ENCODE results near the gene TNS1.

The TNS1 gene

DNA sequence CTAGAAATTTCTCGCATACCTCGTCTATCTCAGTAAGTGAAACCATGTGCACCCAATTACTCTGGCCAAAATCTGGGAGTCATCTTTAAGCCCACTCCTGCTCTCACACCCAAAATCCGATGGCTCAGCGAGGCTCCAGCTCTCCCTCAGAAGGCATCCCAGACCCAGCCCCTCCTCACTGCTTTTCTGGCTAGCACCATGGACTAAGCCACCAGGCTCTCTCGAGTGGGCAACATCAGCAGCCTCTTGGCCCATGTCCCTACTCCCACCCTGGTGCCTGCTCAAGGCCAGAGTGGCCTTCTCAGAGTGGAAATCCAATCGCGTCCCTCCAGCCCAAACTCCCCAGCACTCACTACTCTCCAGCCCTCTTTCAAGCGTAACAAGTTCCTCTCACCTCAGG is 27.2 kb downstream of the TNS1 start:
- TF ChIP-seq, protein P1, sequence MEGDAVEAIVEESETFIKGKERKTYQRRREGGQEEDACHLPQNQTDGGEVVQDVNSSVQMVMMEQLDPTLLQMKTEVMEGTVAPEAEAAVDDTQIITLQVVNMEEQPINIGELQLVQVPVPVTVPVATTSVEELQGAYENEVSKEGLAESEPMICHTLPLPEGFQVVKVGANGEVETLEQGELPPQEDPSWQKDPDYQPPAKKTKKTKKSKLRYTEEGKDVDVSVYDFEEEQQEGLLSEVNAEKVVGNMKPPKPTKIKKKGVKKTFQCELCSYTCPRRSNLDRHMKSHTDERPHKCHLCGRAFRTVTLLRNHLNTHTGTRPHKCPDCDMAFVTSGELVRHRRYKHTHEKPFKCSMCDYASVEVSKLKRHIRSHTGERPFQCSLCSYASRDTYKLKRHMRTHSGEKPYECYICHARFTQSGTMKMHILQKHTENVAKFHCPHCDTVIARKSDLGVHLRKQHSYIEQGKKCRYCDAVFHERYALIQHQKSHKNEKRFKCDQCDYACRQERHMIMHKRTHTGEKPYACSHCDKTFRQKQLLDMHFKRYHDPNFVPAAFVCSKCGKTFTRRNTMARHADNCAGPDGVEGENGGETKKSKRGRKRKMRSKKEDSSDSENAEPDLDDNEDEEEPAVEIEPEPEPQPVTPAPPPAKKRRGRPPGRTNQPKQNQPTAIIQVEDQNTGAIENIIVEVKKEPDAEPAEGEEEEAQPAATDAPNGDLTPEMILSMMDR (IDR thresholded peaks at IDR 0.05; ENCODE audit: insufficient read depth, low read depth, low read length, missing control alignments) = no peak
- DNase-seq (ENCODE audit: low read depth) = no peak

DNA sequence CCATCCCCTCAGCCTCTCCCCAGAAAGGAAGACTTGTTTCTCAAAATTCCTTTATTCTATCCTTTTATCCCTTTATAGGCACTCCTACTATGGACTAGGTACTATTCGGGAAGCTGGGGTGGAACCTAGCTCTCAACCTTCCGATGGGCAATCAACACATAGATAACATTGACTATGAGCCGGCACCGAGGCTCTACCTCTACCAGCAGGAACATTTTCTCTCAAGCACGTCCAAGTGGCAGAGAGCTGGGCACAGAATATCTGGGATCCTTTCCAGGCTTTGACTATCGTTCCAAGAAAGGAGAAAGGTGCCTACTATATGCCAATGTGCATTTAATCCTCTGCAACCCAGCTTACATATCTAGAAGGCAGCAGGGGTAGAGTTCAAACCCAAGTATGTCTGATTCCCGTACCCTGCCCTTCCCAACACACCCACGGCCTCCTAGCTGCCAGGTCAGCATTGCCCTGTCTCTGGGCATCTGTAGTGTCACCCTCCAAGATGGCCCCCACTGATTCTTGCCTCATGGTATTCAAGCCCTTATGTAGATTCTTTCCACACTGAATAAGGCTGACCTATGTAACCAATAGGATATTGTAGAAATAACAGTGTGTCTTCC is 28.3 kb downstream of the TNS1 start:
- DNase-seq (ENCODE audit: low read depth) = no peak
- TF ChIP-seq, protein P1 (IDR thresholded peaks at IDR 0.05; ENCODE audit: insufficient read depth, low read depth, low read length, missing control alignments) = no peak
- H3K4me3 ChIP-seq (ENCODE audit: low read depth, low read length) = no peak overlapping the region

More for the DNA sequence above, 27.2 kb downstream of the TNS1 start:
- no peak overlapping the region for H3K4me3 ChIP-seq (ENCODE audit: low read depth, low read length)

DNA sequence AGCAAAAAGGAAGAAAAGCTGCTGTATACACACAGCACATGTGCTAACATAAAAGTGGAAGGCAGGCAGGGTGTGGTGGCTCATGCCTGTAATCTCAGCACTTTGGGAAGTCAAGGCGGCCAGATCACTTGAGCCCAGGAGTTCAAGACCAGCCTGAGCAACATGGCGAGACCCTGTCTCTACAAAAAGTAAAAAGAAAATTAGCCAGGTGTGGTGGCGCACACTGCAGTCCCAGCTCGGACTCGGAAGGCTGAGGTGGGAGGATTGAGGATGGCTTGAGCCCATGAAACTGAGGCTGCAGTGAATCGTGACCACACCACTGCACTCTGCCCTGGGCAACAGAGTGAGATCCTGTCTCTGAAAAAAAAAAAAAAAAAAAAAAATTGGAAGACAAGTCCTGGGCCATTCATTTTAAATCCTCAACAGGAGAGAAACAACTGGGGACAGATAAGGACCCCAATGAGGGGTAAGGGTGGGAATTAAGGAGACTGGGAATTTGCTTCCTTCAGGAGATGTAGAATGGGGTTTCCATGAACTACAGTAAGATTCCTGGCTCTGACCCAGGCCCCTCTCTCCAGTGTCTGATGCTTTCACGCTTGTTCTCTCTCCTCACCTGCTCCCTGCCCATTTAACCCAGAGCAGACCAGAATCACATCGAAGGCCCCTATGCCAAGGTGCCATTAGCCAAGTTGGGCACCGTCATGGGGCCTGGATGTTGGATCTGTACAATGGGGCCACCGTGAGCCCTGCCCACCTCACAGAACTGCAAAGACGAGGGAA is 29.6 kb downstream of the TNS1 start:
- TF ChIP-seq, protein P1 (IDR thresholded peaks at IDR 0.05; ENCODE audit: insufficient read depth, low read depth, low read length, missing control alignments) = no peak
- DNase-seq (ENCODE audit: low read depth) = no peak
- H3K4me3 ChIP-seq (ENCODE audit: low read depth, low read length) = no peak overlapping the region

DNA sequence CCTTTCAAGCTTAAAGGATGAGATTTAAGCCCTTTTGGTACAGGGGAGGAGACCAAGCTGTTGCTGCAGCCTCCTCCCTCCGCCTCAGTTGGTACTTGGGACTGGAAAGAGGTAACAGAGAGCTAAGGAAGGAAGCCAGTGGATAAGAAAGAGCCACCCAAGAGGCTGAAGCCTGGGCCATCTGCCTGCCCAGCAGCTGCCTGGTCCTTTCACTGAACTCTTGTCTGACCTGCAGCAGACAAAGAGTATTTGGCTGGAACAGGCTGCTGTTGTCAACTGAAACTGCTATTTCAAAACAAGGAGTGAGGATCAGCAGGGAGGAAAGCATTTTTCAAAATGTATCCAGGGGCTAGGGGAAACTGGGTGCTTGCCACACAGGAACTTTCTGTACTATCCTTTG is 30.3 kb downstream of the TNS1 start:
- DNase-seq (ENCODE audit: low read depth) = no peak
- H3K4me3 ChIP-seq (ENCODE audit: low read depth, low read length) = no peak overlapping the region
- TF ChIP-seq, protein P1 (IDR thresholded peaks at IDR 0.05; ENCODE audit: insufficient read depth, low read depth, low read length, missing control alignments) = no peak

DNA sequence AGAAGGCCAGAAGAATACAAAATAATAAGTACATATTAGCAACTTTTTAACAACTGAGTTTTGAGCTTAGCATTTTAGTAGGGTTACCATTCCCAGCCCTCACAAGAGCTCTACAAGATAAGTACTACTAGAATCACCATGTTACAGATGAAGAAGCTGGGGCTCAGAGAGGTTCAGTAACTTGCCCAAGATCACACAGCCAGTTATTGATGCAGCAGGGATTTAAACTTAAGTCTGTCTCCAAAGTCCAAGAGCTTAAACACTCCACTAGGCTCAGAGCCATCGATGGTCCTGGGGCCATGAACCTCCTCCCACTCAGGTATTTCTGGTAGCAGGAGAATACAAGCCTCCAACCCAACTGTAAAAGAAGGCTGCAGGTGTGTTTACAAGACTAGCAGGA is 30.8 kb downstream of the TNS1 start:
- H3K4me3 ChIP-seq (ENCODE audit: low read depth, low read length) = no peak overlapping the region
- TF ChIP-seq, protein P1 (IDR thresholded peaks at IDR 0.05; ENCODE audit: insufficient read depth, low read depth, low read length, missing control alignments) = no peak
- DNase-seq (ENCODE audit: low read depth) = no peak

DNA sequence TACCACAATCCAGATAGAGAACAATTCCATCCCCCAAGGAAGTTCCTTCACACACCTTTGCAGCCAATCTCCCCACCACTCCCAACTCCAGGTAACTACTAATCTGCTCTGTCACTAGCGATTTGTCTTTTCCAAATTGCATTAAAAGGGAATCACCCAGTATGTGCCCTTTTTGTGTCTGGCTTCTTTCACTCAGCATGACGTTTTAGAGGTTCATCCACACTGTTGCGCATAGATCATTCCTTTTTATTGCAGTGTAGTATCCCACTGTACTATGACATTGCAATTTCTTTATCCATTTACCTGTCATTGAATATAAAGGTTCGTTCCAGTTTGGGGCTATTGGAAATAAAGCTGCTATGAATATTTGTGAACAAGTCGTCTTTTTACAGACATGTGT is 31.6 kb downstream of the TNS1 start:
- no peak for DNase-seq (ENCODE audit: low read depth)
- TF ChIP-seq, protein P1 (IDR thresholded peaks at IDR 0.05; ENCODE audit: insufficient read depth, low read depth, low read length, missing control alignments) = no peak
- H3K4me3 ChIP-seq (ENCODE audit: low read depth, low read length) = no peak overlapping the region

Data from GM12865 (cell line).